SU-DHL-6 (cell line): ENCODE measurements around the gene ARHGAP8.

Experiments
- H2AFZ ChIP-seq: fragments of 200-600 bp; sonication (generic); 2 replicates; pipeline ENCODE4 v1.6.1; 2014; ENCODE audit warnings: low read depth, mild to moderate bottlenecking, moderate library complexity, mixed read lengths, antibody characterized with exemption, low read length; ENCODE audit not compliant: severe bottlenecking
- H3F3A ChIP-seq: fragments of 200-600 bp; shearing (Covaris generic); 2 replicates; pipeline ENCODE4 v1.6.0; 2016; ENCODE audit warnings: antibody characterized with exemption, mild to moderate bottlenecking; ENCODE audit not compliant: insufficient read depth
- H3K27ac ChIP-seq: fragments of 200-600 bp; sonication (generic); 2 replicates; pipeline ENCODE4 v1.5.1; 2016; ENCODE audit warnings: low read depth, mild to moderate bottlenecking, low read length, moderate library complexity, mixed read lengths
- H3K27me3 ChIP-seq: fragments of 200-600 bp; sonication (generic), shearing (Covaris generic); 2 replicates; pipeline ENCODE4 v1.6.0; 2014; ENCODE audit warnings: mild to moderate bottlenecking, low read length
- H3K36me3 ChIP-seq: fragments of 200-600 bp; sonication (generic); 2 replicates; pipeline ENCODE4 v1.6.1; 2014; ENCODE audit warnings: mild to moderate bottlenecking, low read length, mixed read lengths
- H3K4me2 ChIP-seq: fragments of 300-600, 200-600 bp; shearing (Covaris generic), sonication (generic); 2 replicates; pipeline ENCODE4 v1.6.0; 2014; ENCODE audit warnings: low read length, low read depth, mild to moderate bottlenecking; ENCODE audit not compliant: poor library complexity, severe bottlenecking
- H3K4me3 ChIP-seq: fragments of 200-600 bp; sonication (generic); 2 replicates; pipeline ENCODE4 v1.5.1; 2014; ENCODE audit warnings: antibody characterized with exemption, low read length, mild to moderate bottlenecking, mixed read lengths; ENCODE audit not compliant: insufficient read depth, poor library complexity, severe bottlenecking
- H3K79me2 ChIP-seq: fragments of 200-600 bp; sonication (generic); 2 replicates; pipeline ENCODE4 v1.6.1; 2014; ENCODE audit warnings: mild to moderate bottlenecking, low read length, moderate library complexity; ENCODE audit not compliant: insufficient read depth
- H3K9ac ChIP-seq: fragments of 200-600 bp; sonication (generic); 2 replicates; pipeline ENCODE4 v1.7.0; 2014; ENCODE audit warnings: mild to moderate bottlenecking, low read length
- H3K9me2 ChIP-seq: fragments of 200-600 bp; sonication (generic); replicated peaks from 2 replicates; pipeline ENCODE4 v1.6.1; 2014; ENCODE audit warnings: low read length; ENCODE audit not compliant: insufficient read depth
- H3K9me3 ChIP-seq: fragments of 200-600 bp; sonication (generic); 2 replicates; pipeline ENCODE4 v1.6.1; 2014; ENCODE audit warnings: low read length, mixed read lengths; ENCODE audit not compliant: insufficient read depth
- H4K20me1 ChIP-seq: fragments of 200-600 bp; sonication (generic); 2 replicates; pipeline ENCODE4 v1.6.1; 2014; ENCODE audit warnings: low read depth, mild to moderate bottlenecking, antibody characterized with exemption, low read length, moderate library complexity, mixed read lengths
- EZH2phosphoT487 ChIP-seq: fragments of 200-600 bp; sonication (generic), shearing (Covaris generic); conservative IDR thresholded peaks from 2 replicates; pipeline ENCODE4 v1.6.1; 2018; ENCODE audit warnings: mild to moderate bottlenecking, antibody characterized with exemption, low read length, moderate library complexity, mixed read lengths
- TF ChIP-seq, protein P1 (sequence below): fragments of 200-600 bp; sonication (generic); IDR thresholded peaks from one replicate; pipeline ENCODE4 v1.5.1; 2017; ENCODE audit warnings: antibody characterized with exemption, mild to moderate bottlenecking, low read length, moderate library complexity; ENCODE audit not compliant: insufficient read depth, poor library complexity, severe bottlenecking

Gene ARHGAP8

DNA sequence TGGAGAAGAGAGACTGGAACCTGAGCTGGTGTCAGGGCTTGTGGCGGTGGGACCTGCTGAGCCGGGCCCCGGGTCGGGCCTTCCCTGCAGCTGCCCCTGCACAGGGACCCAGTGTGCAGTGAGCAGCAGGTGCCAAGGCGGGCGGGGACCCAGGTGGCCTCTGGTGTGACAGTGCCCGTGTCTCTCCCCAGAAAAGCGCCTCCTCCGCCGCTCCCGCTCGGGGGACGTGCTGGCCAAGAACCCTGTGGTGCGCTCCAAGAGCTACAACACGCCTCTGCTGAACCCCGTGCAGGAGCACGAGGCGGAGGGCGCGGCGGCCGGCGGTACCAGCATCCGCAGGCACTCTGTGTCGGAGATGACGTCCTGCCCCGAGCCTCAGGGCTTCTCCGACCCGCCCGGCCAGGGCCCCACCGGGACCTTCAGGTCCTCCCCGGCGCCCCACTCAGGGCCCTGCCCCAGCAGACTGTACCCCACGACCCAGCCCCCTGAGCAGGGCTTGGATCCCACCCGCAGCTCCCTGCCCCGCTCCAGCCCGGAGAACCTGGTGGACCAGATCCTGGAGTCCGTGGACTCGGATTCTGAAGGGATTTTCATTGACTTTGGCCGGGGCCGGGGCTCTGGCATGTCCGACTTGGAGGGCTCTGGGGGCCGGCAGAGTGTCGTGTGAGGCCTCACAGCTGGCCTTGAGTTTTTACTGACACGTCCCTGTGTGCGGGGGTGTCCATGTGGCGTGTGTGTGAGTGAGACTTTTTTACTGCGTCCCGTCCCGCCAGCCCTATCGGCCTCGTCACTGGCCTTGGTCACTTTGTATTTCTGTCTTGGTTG, 15.6 kb upstream of the ARHGAP8 start:
- Histone ChIP-seq H3K36me3 (no peaks in the 10 kb centered on the region), H3K27me3 (no peaks in the 10 kb centered on the region), H3K79me2 (no peaks in the 10 kb centered on the region), H3K9ac (no peak overlapping the region), H3K9me2 (no peaks in the 10 kb centered on the region), H3K4me3 (no peak overlapping the region), H2AFZ (no peak overlapping the region), H3K9me3 (no peaks in the 10 kb centered on the region), H3K27ac (no peak overlapping the region), H3F3A (no peaks in the 10 kb centered on the region), H4K20me1 (no peaks in the 10 kb centered on the region), H3K4me2 (no peak overlapping the region)
- TF ChIP-seq, protein P1, sequence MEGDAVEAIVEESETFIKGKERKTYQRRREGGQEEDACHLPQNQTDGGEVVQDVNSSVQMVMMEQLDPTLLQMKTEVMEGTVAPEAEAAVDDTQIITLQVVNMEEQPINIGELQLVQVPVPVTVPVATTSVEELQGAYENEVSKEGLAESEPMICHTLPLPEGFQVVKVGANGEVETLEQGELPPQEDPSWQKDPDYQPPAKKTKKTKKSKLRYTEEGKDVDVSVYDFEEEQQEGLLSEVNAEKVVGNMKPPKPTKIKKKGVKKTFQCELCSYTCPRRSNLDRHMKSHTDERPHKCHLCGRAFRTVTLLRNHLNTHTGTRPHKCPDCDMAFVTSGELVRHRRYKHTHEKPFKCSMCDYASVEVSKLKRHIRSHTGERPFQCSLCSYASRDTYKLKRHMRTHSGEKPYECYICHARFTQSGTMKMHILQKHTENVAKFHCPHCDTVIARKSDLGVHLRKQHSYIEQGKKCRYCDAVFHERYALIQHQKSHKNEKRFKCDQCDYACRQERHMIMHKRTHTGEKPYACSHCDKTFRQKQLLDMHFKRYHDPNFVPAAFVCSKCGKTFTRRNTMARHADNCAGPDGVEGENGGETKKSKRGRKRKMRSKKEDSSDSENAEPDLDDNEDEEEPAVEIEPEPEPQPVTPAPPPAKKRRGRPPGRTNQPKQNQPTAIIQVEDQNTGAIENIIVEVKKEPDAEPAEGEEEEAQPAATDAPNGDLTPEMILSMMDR: no peak
- no peak for TF ChIP-seq EZH2phosphoT487

DNA sequence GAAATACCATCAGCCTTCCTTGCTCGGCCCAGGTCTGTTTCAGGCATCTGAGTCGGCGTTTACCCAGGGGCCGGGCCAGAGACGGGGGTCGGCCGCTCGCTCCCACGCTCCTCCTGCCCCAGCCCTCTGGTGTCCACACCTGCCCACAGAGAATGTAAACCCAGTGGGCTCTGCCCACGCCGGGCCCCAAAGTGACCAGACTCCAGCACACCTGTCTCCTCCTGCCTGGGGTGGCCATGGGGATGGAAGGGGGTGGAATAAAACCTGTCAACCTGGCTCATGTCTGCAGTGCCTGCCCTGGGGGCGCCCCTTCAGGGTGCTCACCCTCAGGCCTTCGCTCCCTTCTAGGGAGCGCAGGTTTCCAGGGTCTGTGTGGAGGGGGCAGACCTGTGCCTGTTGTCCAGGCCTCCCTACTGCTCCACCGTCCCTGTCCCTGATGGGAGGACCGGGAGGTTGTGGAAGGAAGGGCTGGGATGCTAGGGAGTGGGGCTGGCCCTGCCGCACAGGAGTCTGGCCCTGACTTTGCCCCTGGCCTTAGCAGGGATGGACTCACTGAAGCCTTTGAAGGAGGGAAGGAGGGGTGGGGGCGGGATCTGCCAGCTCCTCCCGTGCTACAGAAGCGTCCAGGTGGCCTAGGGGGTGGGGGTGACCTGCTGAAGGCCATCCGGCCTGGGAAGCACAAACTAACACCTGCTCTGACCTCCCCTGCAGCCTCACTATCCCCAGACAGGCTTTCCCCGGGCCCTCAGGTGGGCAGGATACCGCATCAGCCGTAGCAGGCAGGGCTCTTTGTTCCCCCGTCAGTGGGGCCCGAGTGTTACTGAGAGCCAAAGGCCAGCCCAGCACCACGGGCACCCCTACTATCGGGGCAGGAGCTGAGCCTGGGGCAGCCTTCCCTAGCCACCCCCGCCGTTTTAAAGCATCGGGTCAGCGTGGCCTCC, 14.7 kb upstream of the ARHGAP8 start:
- Histone ChIP-seq H3K4me3 (no peak overlapping the region), H3K4me2 (no peak overlapping the region), H2AFZ (no peak overlapping the region), H3K9me3 (no peaks in the 10 kb centered on the region), H3K9ac (no peak overlapping the region), H3K27ac (no peak overlapping the region), H4K20me1 (no peaks in the 10 kb centered on the region), H3K27me3 (no peaks in the 10 kb centered on the region), H3K79me2 (no peaks in the 10 kb centered on the region), H3K9me2 (no peaks in the 10 kb centered on the region), H3K36me3 (no peaks in the 10 kb centered on the region), H3F3A (no peaks in the 10 kb centered on the region)
- TF ChIP-seq, protein P1: no peak
- no peak for TF ChIP-seq EZH2phosphoT487

DNA sequence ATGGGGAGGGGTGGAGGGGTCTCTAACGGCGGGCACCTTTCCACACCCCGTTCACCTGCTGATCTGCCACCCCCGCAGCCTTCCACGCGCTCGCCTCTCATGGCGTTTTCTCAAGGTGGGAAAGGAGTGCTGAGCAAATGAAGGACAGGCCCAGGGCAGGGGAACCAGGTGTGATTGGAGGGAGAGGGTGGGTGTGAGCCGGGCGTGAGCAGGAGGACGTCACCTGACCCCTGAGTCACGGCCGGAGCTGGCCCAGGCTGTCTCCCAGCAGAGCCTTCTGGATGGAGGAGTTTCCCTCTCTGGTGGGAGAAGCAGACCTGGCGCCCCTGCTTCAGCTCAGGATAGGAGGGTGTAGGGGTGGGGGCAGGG, 14.0 kb upstream of the ARHGAP8 start:
- no peak overlapping the region for H3K4me2 ChIP-seq
- no peaks in the 10 kb centered on the region for H3K9me2 ChIP-seq
- no peaks in the 10 kb centered on the region for H3F3A ChIP-seq
- H3K27me3 ChIP-seq: no peaks in the 10 kb centered on the region
- H4K20me1 ChIP-seq: no peaks in the 10 kb centered on the region
- H3K9me3 ChIP-seq: no peaks in the 10 kb centered on the region
- H3K9ac ChIP-seq: no peak overlapping the region
- no peaks in the 10 kb centered on the region for H3K79me2 ChIP-seq
- no peak overlapping the region for H3K27ac ChIP-seq
- no peak overlapping the region for H2AFZ ChIP-seq
- no peaks in the 10 kb centered on the region for H3K36me3 ChIP-seq
- H3K4me3 ChIP-seq: no peak overlapping the region
- TF ChIP-seq, protein P1: no peak
- no peak for TF ChIP-seq EZH2phosphoT487
